ENCODE data around the gene COL27A1.

The COL27A1 gene

DNA sequence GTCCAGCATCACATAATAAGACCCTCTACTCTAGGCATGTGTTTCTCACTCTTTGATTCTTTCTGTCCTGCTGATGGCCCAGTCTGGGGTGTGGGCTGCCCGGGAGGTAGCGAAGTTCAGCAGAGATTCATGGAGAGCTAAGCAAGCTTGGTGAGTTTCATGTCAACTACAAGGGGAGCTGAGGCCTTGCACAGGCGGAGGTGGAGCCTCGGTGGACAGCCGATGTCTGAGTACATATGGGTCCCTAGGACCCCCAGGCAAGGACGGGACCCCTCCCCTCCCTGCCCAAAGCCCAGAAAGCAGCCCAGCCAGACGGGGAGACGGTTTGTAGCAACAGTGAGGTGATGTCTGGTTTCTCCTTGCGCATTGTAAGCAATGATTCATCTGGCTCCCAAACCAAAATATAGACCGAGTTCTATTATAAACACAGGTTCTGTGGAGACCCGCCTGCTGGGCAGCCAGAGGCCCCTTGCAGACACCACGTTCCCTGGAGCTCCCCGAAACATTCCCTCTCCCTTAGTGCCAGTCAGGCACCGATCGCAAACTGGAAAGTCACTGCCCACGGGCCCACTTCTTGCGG lies 45.5 kb downstream of the COL27A1 start:
- no peak overlapping the region for H3K4me2 ChIP-seq (ENCODE audit: low read length)
- H3K4me3 ChIP-seq (ENCODE audit: low read depth, low read length) = no peak overlapping the region
- no peak overlapping the region for H2AFZ ChIP-seq
- H3K79me2 ChIP-seq = no peaks in the 10 kb centered on the region
- no peaks in the 10 kb centered on the region for H3K9me3 ChIP-seq (ENCODE audit: control insufficient read depth, low read length)
- H3K4me1 ChIP-seq = no peaks in the 10 kb centered on the region
- H3K9ac ChIP-seq = no peak overlapping the region
- H3K36me3 ChIP-seq (ENCODE audit: control insufficient read depth, insufficient read depth, low read length) = no peaks in the 10 kb centered on the region
- H3K27ac ChIP-seq = no peak overlapping the region
- TF ChIP-seq CTCF (IDR thresholded peaks at IDR 0.05) = no peak
- H3K27me3 ChIP-seq (ENCODE audit: control insufficient read depth, insufficient read depth, low read length) = no peaks in the 10 kb centered on the region

- Histone ChIP-seq H3K27me3 (ENCODE audit: control insufficient read depth, insufficient read depth, low read length) (no peaks in the 10 kb centered on the region), H3K36me3 (ENCODE audit: control insufficient read depth, insufficient read depth, low read length) (no peaks in the 10 kb centered on the region), H3K79me2 (no peaks in the 10 kb centered on the region), H3K4me1 (no peaks in the 10 kb centered on the region), H3K4me2 (ENCODE audit: low read length) (no peak overlapping the region), H2AFZ (no peak overlapping the region), H3K27ac (no peak overlapping the region), H3K9ac (no peak overlapping the region), H3K4me3 (ENCODE audit: low read depth, low read length) (no peak overlapping the region), H3K9me3 (ENCODE audit: control insufficient read depth, low read length) (no peaks in the 10 kb centered on the region)
- TF ChIP-seq CTCF (IDR thresholded peaks at IDR 0.05) = no peak
Observed at GRCh38 chr9:114202396-114202795, 47.1 kb downstream of the COL27A1 start.

DNA sequence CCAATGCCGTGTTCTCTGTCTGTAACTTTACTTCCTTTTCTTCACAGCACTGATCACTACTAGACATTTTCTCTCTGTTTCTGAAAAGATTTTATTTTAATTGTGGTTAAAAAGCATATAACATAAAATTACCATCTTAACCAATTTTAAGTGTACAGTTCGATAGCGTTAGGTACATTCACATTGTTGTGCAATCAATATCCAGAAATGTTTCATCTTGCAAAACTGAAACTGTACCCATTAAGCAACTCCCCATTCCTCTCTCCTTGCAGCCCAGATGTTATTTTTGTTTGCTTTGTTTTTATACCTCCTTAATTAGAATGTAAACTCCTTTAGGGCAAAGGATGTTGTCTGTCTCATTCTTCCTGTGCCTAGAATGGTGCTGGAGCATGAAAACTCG lies 47.5 kb downstream of the COL27A1 start:
- Histone ChIP-seq H2AFZ (no peak overlapping the region), H3K4me2 (ENCODE audit: low read length) (no peak overlapping the region), H3K9me3 (ENCODE audit: control insufficient read depth, low read length) (no peaks in the 10 kb centered on the region), H3K79me2 (no peaks in the 10 kb centered on the region), H3K9ac (no peak overlapping the region), H3K27me3 (ENCODE audit: control insufficient read depth, insufficient read depth, low read length) (no peaks in the 10 kb centered on the region), H3K4me1 (no peaks in the 10 kb centered on the region), H3K4me3 (ENCODE audit: low read depth, low read length) (no peak overlapping the region), H3K27ac (no peak overlapping the region), H3K36me3 (ENCODE audit: control insufficient read depth, insufficient read depth, low read length) (no peaks in the 10 kb centered on the region)
- no peak for TF ChIP-seq CTCF (IDR thresholded peaks at IDR 0.05)

DNA sequence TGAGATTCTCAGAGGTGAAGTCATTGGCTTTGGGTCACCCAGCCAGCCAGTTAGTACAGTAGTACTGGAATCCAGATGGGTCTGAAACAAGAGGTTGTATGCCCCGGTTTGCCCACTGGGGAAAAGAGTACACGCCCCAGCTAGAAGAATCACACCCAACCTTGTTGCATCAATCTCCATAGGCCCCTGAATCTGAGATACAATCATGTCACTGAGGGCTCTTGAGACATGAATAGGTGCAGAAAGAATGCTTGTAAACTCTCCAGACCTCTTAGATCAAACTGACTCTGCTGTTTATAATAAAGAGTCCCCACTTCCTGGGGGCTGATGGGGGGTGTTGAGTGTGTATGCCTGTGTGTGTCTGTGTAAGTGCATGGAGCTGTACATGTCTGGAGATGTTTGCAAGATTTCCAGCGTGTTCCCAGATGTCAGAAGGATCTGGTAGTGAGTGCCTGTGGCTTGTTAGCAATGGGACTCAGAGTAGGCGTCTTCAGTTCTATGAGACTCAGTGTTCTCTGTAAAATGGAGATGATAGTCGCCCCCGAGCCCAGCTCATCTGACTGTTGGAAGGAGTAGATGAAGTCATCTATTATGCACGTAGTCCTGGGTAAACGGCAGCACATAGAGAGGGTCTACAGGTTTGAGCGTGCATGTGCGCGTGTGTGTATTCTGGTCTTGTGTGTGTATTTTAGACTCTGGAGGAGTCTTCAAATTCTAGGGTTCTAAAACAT lies 48.2 kb downstream of the COL27A1 start:
- no peak overlapping the region for H3K9ac ChIP-seq
- no peaks in the 10 kb centered on the region for H3K36me3 ChIP-seq (ENCODE audit: control insufficient read depth, insufficient read depth, low read length)
- no peak overlapping the region for H3K4me2 ChIP-seq (ENCODE audit: low read length)
- no peak overlapping the region for H3K4me3 ChIP-seq (ENCODE audit: low read depth, low read length)
- no peak for TF ChIP-seq CTCF (IDR thresholded peaks at IDR 0.05)
- H2AFZ ChIP-seq = no peak overlapping the region
- no peaks in the 10 kb centered on the region for H3K4me1 ChIP-seq
- no peaks in the 10 kb centered on the region for H3K27me3 ChIP-seq (ENCODE audit: control insufficient read depth, insufficient read depth, low read length)
- H3K27ac ChIP-seq = no peak overlapping the region
- H3K79me2 ChIP-seq = no peaks in the 10 kb centered on the region
- H3K9me3 ChIP-seq (ENCODE audit: control insufficient read depth, low read length) = no peaks in the 10 kb centered on the region

DNA sequence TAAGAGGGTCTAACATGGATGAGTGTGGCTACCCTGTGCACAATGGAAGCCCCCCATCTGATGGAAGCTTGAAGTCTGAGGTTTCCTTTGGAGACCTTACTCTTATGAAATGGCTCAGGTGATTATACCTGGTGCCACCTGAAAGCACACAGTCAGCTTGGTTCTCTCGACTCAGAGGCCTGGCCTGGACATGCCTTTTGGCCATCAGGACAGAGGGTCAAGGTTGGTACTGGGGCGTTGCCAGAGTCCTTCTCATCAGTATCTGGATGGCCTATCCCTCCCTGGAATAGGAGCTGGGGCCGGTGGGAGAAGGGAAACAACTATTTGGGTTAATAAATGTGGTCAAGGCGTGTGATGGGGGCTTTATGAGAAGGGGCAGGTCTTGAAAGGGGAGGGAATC lies 48.9 kb downstream of the COL27A1 start:
- no peaks in the 10 kb centered on the region for H3K9me3 ChIP-seq (ENCODE audit: control insufficient read depth, low read length)

More for the DNA sequence above, 48.9 kb downstream of the COL27A1 start:
- Histone ChIP-seq H3K4me3 (ENCODE audit: low read depth, low read length) (no peak overlapping the region), H3K4me2 (ENCODE audit: low read length) (no peak overlapping the region), H3K36me3 (ENCODE audit: control insufficient read depth, insufficient read depth, low read length) (no peaks in the 10 kb centered on the region), H2AFZ (no peak overlapping the region), H3K27ac (no peak overlapping the region), H3K27me3 (ENCODE audit: control insufficient read depth, insufficient read depth, low read length) (no peaks in the 10 kb centered on the region), H3K79me2 (no peaks in the 10 kb centered on the region), H3K9ac (no peak overlapping the region), H3K4me1 (no peaks in the 10 kb centered on the region)
- no peak for TF ChIP-seq CTCF (IDR thresholded peaks at IDR 0.05)

Data from parathyroid adenoma (tissue), 2 donors.